ENCODE measurements around the gene CCSER2. TPM values are rescaled to one million over a fixed set of nuclear protein-coding genes. Genes with fewer than 3 reads are reported as not detected.
"Not testable (repeated sequence)": the region's sequence is repeated elsewhere in the genome, so short reads cannot be mapped to it uniquely, and the experiment has no call there.

CCSER2 gene
- 100 to 1,000 TPM; 119 to 131 TPM for total RNA-seq
- long read RNA-seq, full-length matches to known transcripts: 3 of 45 reads
- long read RNA-seq, partial matches to known transcripts: 35 of 45 reads
- long read RNA-seq, other reads (novel, unspliced or antisense): 7 of 45 reads

GRCh38 chr10:84328418-84329195 is at the start of gene CCSER2:
CCSER2 (plus strand) TSS chr10:84328589; CDS start chr10:84371053, 42,464 bp downstream.
- ATAC-seq (peak; percentile 96 to 99), DNase-seq (peak; percentile 99)
- intact Hi-C loops (cut with DNase I): no loop called here

- DNase-seq; intact Hi-C loops (cut with DNase I); ATAC-seq: not testable (repeated sequence)
These were observed 48.4 kb upstream of the CCSER2 start for GRCh38 chr10:84279876-84280475.

GRCh38 chr10:84286695-84287094 is 41.7 kb upstream of the CCSER2 start:
- intact Hi-C loops (cut with DNase I): no loop called here
- ATAC-seq (no peak), DNase-seq (no peak)

- DNase-seq (no peak), ATAC-seq (no peak)
- intact Hi-C loops (cut with DNase I): no loop called here
These were observed 40.2 kb upstream of the CCSER2 start for GRCh38 chr10:84288151-84288550.

GRCh38 chr10:84289521-84290200 is 38.7 kb upstream of the CCSER2 start:
- DNase-seq (no peak), ATAC-seq (no peak)
- intact Hi-C loops (cut with DNase I): no loop called here

- DNase-seq (no peak), ATAC-seq (no peak)
- intact Hi-C loops (cut with DNase I): no loop called here
These were observed 38.2 kb upstream of the CCSER2 start for GRCh38 chr10:84290235-84290634.

- ATAC-seq (no peak), DNase-seq (no peak)
- intact Hi-C loops (cut with DNase I): no loop called here
These were observed 37.0 kb upstream of the CCSER2 start for GRCh38 chr10:84291384-84291783.

- DNase-seq (no peak), ATAC-seq (no peak)
These were observed 35.9 kb upstream of the CCSER2 start for GRCh38 chr10:84292502-84292901.

GRCh38 chr10:84293171-84293570 is 35.2 kb upstream of the CCSER2 start:
- no peak for ATAC-seq
- no peak for DNase-seq
- intact Hi-C loops (cut with DNase I): no loop called here

More at GRCh38 chr10:84292502-84292901, 35.9 kb upstream of the CCSER2 start:
- intact Hi-C loops (cut with DNase I): no loop called here

- intact Hi-C loops (cut with DNase I): no loop called here
These were observed 34.8 kb upstream of the CCSER2 start for GRCh38 chr10:84293574-84294016.

GRCh38 chr10:84294766-84295447 is 33.5 kb upstream of the CCSER2 start:
- intact Hi-C loops (cut with DNase I): no loop called here
- no peak for ATAC-seq
- no peak for DNase-seq

More at GRCh38 chr10:84293574-84294016, 34.8 kb upstream of the CCSER2 start:
- no peak for DNase-seq
- no peak for ATAC-seq

GRCh38 chr10:84296091-84296981 is 32.1 kb upstream of the CCSER2 start:
- peak; percentile 40 for DNase-seq
- intact Hi-C loops (cut with DNase I): no loop called here
- ATAC-seq: no peak

- ATAC-seq (no peak), DNase-seq (no peak)
- intact Hi-C loops (cut with DNase I): no loop called here
These were observed 30.3 kb upstream of the CCSER2 start for GRCh38 chr10:84298057-84298456.

- intact Hi-C loops (cut with DNase I): no loop called here
- no peak for ATAC-seq
- DNase-seq: no peak
These were observed 26.2 kb upstream of the CCSER2 start for GRCh38 chr10:84302223-84302622.

- intact Hi-C loops (cut with DNase I): no loop called here
- ATAC-seq: no peak
These were observed 21.5 kb upstream of the CCSER2 start for GRCh38 chr10:84306751-84307384.

GRCh38 chr10:84308021-84308420 is 20.4 kb upstream of the CCSER2 start:
- intact Hi-C loops (cut with DNase I): no loop called here

More at GRCh38 chr10:84306751-84307384, 21.5 kb upstream of the CCSER2 start:
- no peak for DNase-seq

GRCh38 chr10:84308481-84309304 is 19.7 kb upstream of the CCSER2 start:
- ATAC-seq (peak in 1 of 2 donors; percentile 44), DNase-seq (peak; percentile 67)
- intact Hi-C loops (cut with DNase I): no loop called here

More at GRCh38 chr10:84308021-84308420, 20.4 kb upstream of the CCSER2 start:
- ATAC-seq: no peak
- no peak for DNase-seq

All from left cardiac atrium (tissue), 4 donors.